ENCODE measurements around the gene MUC3A.

The MUC3A gene

GRCh38 chr7:100963874-100964273, 14.5 kb downstream of the MUC3A start:
- no peak for TF ChIP-seq CTCF (conservative IDR thresholded peaks at IDR 0.05; ENCODE audit: low read depth, low read length)
- H3K4me3 ChIP-seq (ENCODE audit: low read depth, low read length), result no peak overlapping the region
- DNase-seq (ENCODE audit: low read depth), result no peak

- no peak for DNase-seq (ENCODE audit: low read depth)
- no peak for TF ChIP-seq CTCF (conservative IDR thresholded peaks at IDR 0.05; ENCODE audit: low read depth, low read length)
- H3K4me3 ChIP-seq (ENCODE audit: low read depth, low read length), result no peak overlapping the region
These were observed 15.3 kb downstream of the MUC3A start for GRCh38 chr7:100964630-100965029.

GRCh38 chr7:100965045-100965722, 15.8 kb downstream of the MUC3A start:
- no peak for DNase-seq (ENCODE audit: low read depth)
- no peak overlapping the region for H3K4me3 ChIP-seq (ENCODE audit: low read depth, low read length)
- TF ChIP-seq CTCF (conservative IDR thresholded peaks at IDR 0.05; ENCODE audit: low read depth, low read length), result no peak

GRCh38 chr7:100965723-100966541, 16.6 kb downstream of the MUC3A start:
- TF ChIP-seq CTCF (conservative IDR thresholded peaks at IDR 0.05; ENCODE audit: low read depth, low read length), result peak; percentile 68
- DNase-seq (ENCODE audit: low read depth), result peak; percentile 62
- no peak overlapping the region for H3K4me3 ChIP-seq (ENCODE audit: low read depth, low read length)

- DNase-seq (ENCODE audit: low read depth), result no peak
- no peak for TF ChIP-seq CTCF (conservative IDR thresholded peaks at IDR 0.05; ENCODE audit: low read depth, low read length)
- H3K4me3 ChIP-seq (ENCODE audit: low read depth, low read length), result no peak overlapping the region
These were observed 17.4 kb downstream of the MUC3A start for GRCh38 chr7:100966542-100967291.

GRCh38 chr7:100967292-100967863, 18.0 kb downstream of the MUC3A start:
- no peak for DNase-seq (ENCODE audit: low read depth)
- no peak overlapping the region for H3K4me3 ChIP-seq (ENCODE audit: low read depth, low read length)
- TF ChIP-seq CTCF (conservative IDR thresholded peaks at IDR 0.05; ENCODE audit: low read depth, low read length), result no peak

Measured in choroid plexus epithelial cell (primary cell).